Activated naive CD8-positive, alpha-beta T cell treated with anti-CD3 and anti-CD28 coated beads, Interleukin-2, amount 10 ng/mL, durations not matched to agents 7 days and 5 days (primary cell): Measurements from ENCODE around the gene STXBP3. TPM values are rescaled to one million over a fixed set of nuclear protein-coding genes. Genes with fewer than 3 reads are reported as not detected.

ENCODE experiments used
- ATAC-seq: fragments of 150-1000 bp; cut with Tn5 transposase; one replicate; pipeline ENCODE4 v1.10.0; 2021; ENCODE audit warnings: low read depth, moderate library complexity
- POLR2A ChIA-PET: fragments of 350-600 bp; sonication (Branson Sonifier 250); formaldehyde crosslinking; loops from one replicate; lab custom pipeline; 2021; ENCODE audit warnings: antibody characterized with exemption; lab: Charles Lee
- DNase-seq: peaks from one replicate; pipeline ENCODE4 v3.0.0; 2021
- H3K27ac Mint-ChIP-seq: one replicate; pipeline ENCODE4 v1.8.0; 2022; ENCODE audit warnings: mild to moderate bottlenecking, mixed read lengths
- H3K27me3 Mint-ChIP-seq: one replicate; pipeline ENCODE4 v1.8.0; 2022; ENCODE audit warnings: mild to moderate bottlenecking, moderate library complexity, mixed read lengths
- H3K36me3 Mint-ChIP-seq: one replicate; pipeline ENCODE4 v1.8.0; 2021; ENCODE audit warnings: mild to moderate bottlenecking, mixed read lengths
- H3K4me1 Mint-ChIP-seq: one replicate; pipeline ENCODE4 v1.8.0; 2021; ENCODE audit warnings: mixed read lengths
- H3K4me3 Mint-ChIP-seq: one replicate; pipeline ENCODE4 v1.8.0; 2022; ENCODE audit warnings: mild to moderate bottlenecking, moderate library complexity, mixed read lengths
- H3K9me3 Mint-ChIP-seq: one replicate; pipeline ENCODE4 v1.8.0; 2021; ENCODE audit warnings: mixed read lengths
- total RNA-seq, 2 experiments: library from RNA; stranded (reverse); gene quantifications; one replicate each; pipeline ENCODE4 v1.2.3, GENCODE V29; 2021

Gene STXBP3
- total RNA-seq, 2 experiments from 2014 or later: 58.1 to 58.3 TPM

DNA sequence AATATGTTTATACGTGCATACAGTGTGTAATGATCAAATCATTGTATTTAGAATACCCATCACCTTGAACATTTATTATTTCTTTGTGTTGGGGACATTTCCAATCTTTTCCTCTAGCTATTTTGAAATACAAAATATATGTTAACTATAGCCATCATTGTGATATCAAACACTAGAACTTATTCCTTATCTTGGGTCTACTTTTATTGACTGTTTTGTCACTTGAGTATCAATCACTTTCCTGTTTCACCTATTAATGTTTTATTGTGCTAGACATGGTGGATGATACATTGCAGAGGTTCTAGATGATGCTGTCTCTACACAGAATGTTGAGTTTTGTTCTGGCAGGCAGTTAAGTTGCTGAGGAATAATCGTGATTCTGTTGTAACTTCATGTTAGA lies 45.9 kb downstream of the STXBP3 start:
- H3K27ac Mint-ChIP-seq: no peak overlapping the region
- H3K4me3 Mint-ChIP-seq: no peak overlapping the region
- H3K4me1 Mint-ChIP-seq: no peaks in the 10 kb centered on the region
- H3K9me3 Mint-ChIP-seq: peaks cover 15% of the 10 kb centered on the region
- POLR2A ChIA-PET: interaction anchor here (0.6 kb wide), 1 partner anchor 89 kb away, joined by 5 read pairs; no protein-coding TSS in a partner anchor
- DNase-seq: no peak
- no peak for ATAC-seq
- H3K27me3 Mint-ChIP-seq: no peaks in the 10 kb centered on the region
- H3K36me3 Mint-ChIP-seq: peaks cover 46% of the 10 kb centered on the region

DNA sequence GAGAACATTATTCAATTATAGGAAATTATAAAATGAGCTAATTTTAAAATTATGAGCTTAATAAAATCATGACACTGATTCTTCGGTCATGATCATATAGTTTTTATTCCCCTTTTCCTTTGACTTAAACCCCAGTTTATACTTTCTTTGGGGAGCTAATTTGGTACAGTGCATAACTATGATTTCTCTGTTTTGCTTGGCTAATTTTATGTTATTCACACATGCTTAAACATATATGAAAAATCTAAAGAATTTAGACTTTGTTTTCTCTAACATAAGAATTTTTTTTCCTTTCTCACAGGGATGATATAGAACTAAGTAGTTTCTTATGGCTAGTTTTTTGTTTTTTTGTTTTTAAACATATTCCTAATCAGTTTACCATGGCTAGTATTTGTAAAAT lies 52.5 kb downstream of the STXBP3 start:
- no peak for DNase-seq
- Mint-ChIP-seq H3K36me3 (peaks cover 26% of the 10 kb centered on the region), H3K9me3 (no peaks in the 10 kb centered on the region), H3K27ac (no peak overlapping the region), H3K27me3 (no peaks in the 10 kb centered on the region), H3K4me3 (no peak overlapping the region), H3K4me1 (peaks cover 4% of the 10 kb centered on the region)
- no peak for ATAC-seq
- POLR2A ChIA-PET: no interaction called here

DNA sequence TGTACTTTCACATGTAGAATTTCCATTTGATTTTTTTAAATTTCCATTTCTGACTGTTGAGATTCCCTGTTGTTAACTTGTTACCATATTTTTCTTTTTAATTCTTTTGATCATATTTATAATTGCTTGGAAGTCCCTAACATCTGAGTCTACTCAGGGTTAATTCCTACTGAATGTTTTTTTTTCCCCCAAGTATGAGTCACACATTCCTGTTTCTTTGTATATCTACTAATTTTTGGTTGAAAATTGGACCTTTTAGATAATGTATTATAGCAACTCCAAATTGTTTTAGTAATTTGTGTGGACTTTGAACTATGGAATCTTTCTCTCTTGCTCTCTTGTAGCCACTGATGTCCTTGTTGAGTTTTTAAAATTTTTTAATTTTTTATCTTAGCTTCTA lies 54.6 kb downstream of the STXBP3 start:
- POLR2A ChIA-PET: no interaction called here

DNA sequence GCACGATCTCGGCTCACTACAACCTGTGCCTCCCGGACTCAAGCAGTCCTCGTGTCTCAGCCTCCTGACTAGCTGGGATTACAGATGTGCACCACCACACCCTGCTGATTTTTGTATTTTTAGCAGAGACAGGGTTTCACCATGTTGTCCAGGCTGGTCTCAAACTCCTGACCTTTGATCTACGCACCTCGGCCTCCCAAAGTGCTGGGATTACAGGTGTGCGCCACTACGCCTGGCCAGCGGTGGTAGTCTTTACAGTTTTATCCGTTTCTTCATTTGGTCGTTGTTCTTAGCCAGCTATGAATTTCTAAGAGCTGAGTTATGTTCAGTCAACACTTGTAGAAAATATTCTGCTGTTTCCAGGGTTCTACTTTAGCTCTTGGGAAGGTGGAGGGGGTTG lies 57.1 kb downstream of the STXBP3 start:
- DNase-seq: no peak
- Mint-ChIP-seq H3K4me1 (peaks cover 4% of the 10 kb centered on the region), H3K36me3 (peaks cover 24% of the 10 kb centered on the region), H3K27me3 (no peaks in the 10 kb centered on the region), H3K4me3 (no peak overlapping the region), H3K9me3 (no peaks in the 10 kb centered on the region), H3K27ac (no peak overlapping the region)
- ATAC-seq: no peak
- POLR2A ChIA-PET: no interaction called here

More for the DNA sequence above, 54.6 kb downstream of the STXBP3 start:
- DNase-seq: no peak
- peaks cover 4% of the 10 kb centered on the region for H3K4me1 Mint-ChIP-seq
- no peak overlapping the region for H3K4me3 Mint-ChIP-seq
- no peaks in the 10 kb centered on the region for H3K9me3 Mint-ChIP-seq
- no peak for ATAC-seq
- no peak overlapping the region for H3K27ac Mint-ChIP-seq
- no peaks in the 10 kb centered on the region for H3K27me3 Mint-ChIP-seq
- H3K36me3 Mint-ChIP-seq: peaks cover 22% of the 10 kb centered on the region

DNA sequence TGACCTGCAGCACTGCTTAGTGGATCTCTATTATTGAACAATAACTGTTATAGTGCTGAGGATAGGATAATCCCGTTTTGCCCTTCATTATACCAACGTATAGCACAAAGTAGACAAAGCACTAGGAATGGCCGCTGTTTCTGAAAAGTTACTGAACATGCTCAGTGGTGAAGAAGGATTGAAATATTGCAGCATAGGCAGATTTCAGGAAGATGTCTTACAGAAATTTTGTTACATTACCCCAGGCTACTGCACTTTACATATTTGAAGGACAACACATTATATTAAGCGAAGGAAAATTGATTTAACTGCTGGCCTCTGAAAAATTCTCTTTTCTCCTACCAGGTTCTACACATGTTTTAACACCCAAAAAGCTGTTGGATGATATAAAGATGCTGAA lies 62.0 kb downstream of the STXBP3 start:
- no peak overlapping the region for H3K27ac Mint-ChIP-seq
- H3K36me3 Mint-ChIP-seq: peaks cover 9% of the 10 kb centered on the region
- DNase-seq (no peak), ATAC-seq (no peak)
- POLR2A ChIA-PET: no interaction called here
- no peak overlapping the region for H3K4me3 Mint-ChIP-seq
- H3K9me3 Mint-ChIP-seq: no peaks in the 10 kb centered on the region
- H3K27me3 Mint-ChIP-seq: no peaks in the 10 kb centered on the region
- peaks cover 3% of the 10 kb centered on the region for H3K4me1 Mint-ChIP-seq

DNA sequence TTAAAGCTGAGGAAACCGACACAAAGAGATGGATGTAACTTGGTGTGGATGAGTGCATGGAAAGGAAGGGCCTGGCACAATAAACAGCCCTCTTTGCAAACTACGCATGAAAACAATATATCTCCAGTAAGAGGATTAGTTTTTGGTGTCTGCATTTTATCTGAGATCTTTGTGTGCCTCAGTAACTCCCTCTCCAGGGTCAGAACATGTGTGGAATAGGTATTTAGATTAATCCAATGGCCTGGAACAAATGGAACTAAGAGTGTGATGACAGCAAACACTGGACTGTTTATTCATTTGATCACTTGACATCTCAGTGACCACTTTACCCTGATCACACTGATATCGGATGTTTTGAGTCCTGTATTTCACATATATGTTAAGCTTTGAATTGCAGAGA lies 65.1 kb downstream of the STXBP3 start:
- peaks cover 4% of the 10 kb centered on the region for H3K36me3 Mint-ChIP-seq
- POLR2A ChIA-PET: interaction anchor here (0.7 kb wide), 1 partner anchor 127 kb away, joined by 5 read pairs; no protein-coding TSS in a partner anchor
- H3K4me1 Mint-ChIP-seq: peaks cover 4% of the 10 kb centered on the region
- no peaks in the 10 kb centered on the region for H3K9me3 Mint-ChIP-seq
- no peak for DNase-seq
- H3K27ac Mint-ChIP-seq: no peak overlapping the region
- H3K27me3 Mint-ChIP-seq: peaks cover 12% of the 10 kb centered on the region
- H3K4me3 Mint-ChIP-seq: no peak overlapping the region
- no peak for ATAC-seq

DNA sequence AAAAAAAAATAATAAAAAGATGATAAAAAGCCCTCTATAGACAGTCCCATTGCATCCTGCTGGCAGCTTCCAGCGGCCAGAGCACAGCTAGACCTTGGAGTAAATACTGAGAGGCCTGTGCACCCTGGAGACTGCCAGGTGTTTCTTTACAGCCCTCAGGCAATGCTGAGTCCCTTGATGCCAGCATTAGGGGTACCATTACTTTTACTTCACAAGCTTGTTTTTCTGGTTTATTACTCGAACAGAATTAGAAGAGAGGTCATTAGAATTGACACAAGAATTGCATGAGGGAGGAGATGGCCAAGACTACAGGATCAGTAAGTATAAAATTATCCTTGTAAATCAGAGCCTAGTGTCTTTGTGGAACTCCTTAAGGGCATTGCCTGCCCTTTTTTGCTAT lies 66.9 kb downstream of the STXBP3 start:
- POLR2A ChIA-PET: no interaction called here
- H3K36me3 Mint-ChIP-seq: peaks cover 2% of the 10 kb centered on the region
- ATAC-seq (no peak), DNase-seq (no peak)
- H3K27ac Mint-ChIP-seq: no peak overlapping the region
- peaks cover 14% of the 10 kb centered on the region for H3K27me3 Mint-ChIP-seq
- no peak overlapping the region for H3K4me3 Mint-ChIP-seq
- H3K4me1 Mint-ChIP-seq: peaks cover 4% of the 10 kb centered on the region
- H3K9me3 Mint-ChIP-seq: no peaks in the 10 kb centered on the region

DNA sequence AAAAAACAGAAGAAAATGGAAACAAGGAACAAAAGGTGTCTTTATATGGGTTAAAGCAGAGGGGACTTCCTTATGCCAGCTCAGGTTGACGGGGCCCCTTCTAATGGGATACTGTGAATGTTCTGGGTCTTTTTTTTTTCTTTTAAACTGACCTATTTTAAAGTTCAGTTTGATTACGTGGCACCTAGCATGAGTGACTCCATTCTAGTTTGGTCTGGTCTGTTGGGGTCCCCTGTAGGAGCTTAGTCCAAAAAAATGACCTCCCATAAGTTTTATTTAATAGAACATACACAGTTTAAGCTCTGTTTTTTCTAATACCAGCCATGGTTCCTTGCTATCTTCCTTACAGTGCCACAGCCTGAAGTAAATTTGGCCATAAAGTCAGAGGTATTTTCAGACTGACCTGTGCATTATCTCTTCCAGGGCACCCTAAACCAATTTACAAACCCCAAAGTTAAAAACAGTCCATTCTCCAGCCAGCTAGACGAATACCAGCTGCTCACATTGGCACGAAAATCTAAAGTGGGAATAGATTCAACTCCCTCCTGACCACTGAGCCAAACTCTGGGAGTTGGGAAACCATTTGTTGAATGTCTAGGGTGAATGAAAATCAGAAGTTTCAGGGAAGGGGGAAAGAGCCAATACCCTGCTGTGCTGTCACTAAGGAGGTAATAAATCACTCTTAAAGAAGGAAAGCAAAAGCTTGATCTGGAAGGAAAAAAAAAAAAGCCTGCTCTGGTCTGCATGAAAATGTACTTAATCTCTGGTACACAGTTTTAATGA lies 68.1 kb downstream of the STXBP3 start:
- Mint-ChIP-seq H3K9me3 (no peaks in the 10 kb centered on the region), H3K4me3 (no peak overlapping the region), H3K4me1 (peaks cover 4% of the 10 kb centered on the region), H3K27ac (no peak overlapping the region), H3K27me3 (peaks cover 14% of the 10 kb centered on the region), H3K36me3 (no peaks in the 10 kb centered on the region)
- DNase-seq: no peak
- no peak for ATAC-seq
- POLR2A ChIA-PET: no interaction called here

DNA sequence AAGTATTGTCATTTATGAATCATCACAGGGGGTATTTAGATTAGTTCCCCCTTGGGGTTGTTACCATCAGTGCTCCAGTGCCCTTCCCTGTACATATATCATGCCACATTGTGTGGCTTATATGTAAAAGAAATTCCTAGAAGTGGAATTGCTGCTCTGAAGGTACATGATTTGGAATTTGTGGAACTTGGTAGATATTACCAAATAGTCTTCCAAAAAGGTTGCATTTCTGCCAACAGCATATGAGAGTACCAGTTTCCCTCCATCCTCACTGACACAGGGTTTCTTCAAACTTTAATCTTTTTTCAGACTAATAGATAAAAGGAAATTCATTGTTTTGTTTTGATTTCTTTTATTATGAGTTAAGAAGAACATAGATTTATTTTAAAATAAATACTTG lies 69.1 kb downstream of the STXBP3 start:
- H3K9me3 Mint-ChIP-seq: no peaks in the 10 kb centered on the region
- DNase-seq (no peak), ATAC-seq (no peak)
- no peaks in the 10 kb centered on the region for H3K36me3 Mint-ChIP-seq
- no peak overlapping the region for H3K4me3 Mint-ChIP-seq
- POLR2A ChIA-PET: no interaction called here
- no peak overlapping the region for H3K27ac Mint-ChIP-seq
- peaks cover 14% of the 10 kb centered on the region for H3K27me3 Mint-ChIP-seq
- peaks cover 3% of the 10 kb centered on the region for H3K4me1 Mint-ChIP-seq

DNA sequence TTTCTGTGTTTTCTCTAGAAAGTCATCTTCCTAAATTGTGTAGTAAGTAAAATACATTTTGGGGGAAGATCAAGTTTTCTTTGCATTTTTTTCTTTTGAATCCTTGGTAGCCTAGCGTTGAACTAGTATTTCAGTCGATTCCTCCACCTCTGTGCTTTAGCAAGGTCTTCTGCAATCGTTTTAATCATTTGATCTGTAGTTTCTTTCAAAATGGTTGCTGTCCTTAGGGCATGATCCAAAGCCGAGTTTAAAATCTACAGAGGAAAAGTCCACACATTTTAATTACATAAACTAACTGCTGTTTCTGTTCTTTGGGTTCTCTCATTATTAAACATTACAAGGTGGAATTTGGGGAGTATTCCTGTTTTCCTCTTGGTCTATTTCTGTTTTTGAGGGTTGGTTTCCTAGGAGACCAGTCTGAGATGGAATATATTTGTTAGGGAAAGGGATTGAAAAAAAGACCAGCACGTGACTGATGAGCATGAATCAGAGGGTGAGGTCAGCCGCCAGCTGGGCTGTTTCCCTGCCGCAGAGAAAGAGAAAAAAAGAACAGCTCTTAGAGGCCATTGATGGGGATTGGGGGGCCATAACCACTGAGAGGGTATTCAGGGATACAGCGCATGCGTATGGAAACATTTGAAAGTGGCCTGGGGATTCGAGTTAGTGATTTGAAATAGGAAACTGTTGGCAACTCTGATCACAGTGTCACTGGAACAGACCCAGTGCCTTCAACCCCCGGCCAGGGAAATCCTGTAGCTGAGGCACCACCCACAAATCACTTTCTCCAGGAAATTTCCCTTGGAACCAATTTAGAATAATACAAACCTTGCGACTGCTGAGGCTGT lies 69.8 kb downstream of the STXBP3 start:
- Mint-ChIP-seq H3K4me1 (peaks cover 3% of the 10 kb centered on the region), H3K36me3 (no peaks in the 10 kb centered on the region), H3K4me3 (no peak overlapping the region), H3K27ac (no peak overlapping the region), H3K9me3 (no peaks in the 10 kb centered on the region), H3K27me3 (peaks cover 14% of the 10 kb centered on the region)
- DNase-seq: no peak
- POLR2A ChIA-PET: interaction anchor here (0.7 kb wide), 1 partner anchor 247 kb away, joined by 4 read pairs; no protein-coding TSS in a partner anchor
- no peak for ATAC-seq

DNA sequence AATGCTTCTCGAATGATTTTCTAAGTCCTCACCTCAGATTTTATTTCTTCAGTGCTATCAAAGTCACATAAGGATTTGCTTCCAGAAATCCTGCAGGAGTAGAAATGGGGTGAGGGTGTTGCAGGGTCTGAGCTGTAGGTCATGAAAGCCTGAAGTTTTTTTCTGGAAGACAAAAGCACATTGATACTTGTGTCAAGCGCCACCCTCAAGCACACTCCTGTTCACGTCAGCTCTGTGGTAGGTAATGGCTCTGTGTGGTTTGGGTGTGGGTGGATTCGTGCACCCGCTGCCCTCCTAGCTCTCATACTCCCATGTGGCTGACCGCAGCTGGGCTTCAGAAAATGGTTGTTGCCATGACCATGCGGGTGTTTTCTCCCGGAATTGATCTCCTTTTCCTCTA lies 70.5 kb downstream of the STXBP3 start:
- H3K27me3 Mint-ChIP-seq: peaks cover 18% of the 10 kb centered on the region
- DNase-seq (no peak), ATAC-seq (no peak)
- H3K4me3 Mint-ChIP-seq: no peak overlapping the region
- POLR2A ChIA-PET: interaction anchor here (0.7 kb wide), 1 partner anchor 246 kb away, joined by 4 read pairs; no protein-coding TSS in a partner anchor
- no peak overlapping the region for H3K27ac Mint-ChIP-seq
- no peaks in the 10 kb centered on the region for H3K9me3 Mint-ChIP-seq
- H3K4me1 Mint-ChIP-seq: peaks cover 3% of the 10 kb centered on the region
- no peaks in the 10 kb centered on the region for H3K36me3 Mint-ChIP-seq

DNA sequence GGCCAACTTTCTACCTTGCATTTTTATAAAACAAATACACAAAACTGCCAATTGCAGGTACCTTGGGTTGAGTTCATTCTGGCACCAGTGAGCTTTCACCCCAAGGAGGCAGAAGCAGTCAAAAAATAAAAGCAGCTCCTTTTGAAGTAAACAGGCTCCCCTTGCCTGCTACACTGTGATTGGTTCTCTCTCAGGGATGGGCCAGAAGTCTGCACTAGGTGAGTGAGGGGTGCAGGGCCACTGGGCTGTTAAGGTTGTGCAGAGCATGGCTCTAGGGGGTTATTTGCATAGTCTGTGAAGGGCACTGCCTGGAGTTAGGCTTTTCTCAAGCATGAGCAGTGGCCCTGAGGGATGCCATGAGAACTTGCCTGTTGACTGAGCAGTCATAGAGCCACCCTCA lies 71.3 kb downstream of the STXBP3 start:
- DNase-seq: no peak
- POLR2A ChIA-PET: no interaction called here
- no peak for ATAC-seq
- Mint-ChIP-seq H3K27ac (no peak overlapping the region), H3K4me3 (no peak overlapping the region), H3K36me3 (no peaks in the 10 kb centered on the region), H3K27me3 (peaks cover 22% of the 10 kb centered on the region), H3K4me1 (peaks cover 8% of the 10 kb centered on the region), H3K9me3 (no peaks in the 10 kb centered on the region)

DNA sequence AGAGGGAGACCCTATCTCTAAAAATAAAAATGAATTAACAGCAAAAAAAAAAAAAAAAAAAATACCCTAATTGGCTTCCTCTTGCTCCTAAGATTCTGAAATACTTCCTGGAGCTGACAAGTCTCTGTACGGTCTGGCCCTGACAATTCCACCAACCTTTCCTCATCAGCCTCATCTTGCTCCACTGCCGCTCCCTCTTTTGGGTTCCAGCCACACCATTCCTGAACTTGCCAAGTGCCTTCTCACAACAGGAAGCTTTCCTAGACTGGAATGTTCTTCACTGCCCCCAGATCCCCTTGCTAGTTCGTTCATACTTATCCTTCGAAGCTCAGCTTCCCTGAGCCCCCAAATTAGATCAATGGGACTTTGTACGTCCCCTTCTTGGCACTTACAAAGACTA lies 73.4 kb downstream of the STXBP3 start:
- H3K27ac Mint-ChIP-seq: no peak overlapping the region
- POLR2A ChIA-PET: no interaction called here
- no peaks in the 10 kb centered on the region for H3K9me3 Mint-ChIP-seq
- H3K4me3 Mint-ChIP-seq: no peak overlapping the region
- peaks cover 26% of the 10 kb centered on the region for H3K27me3 Mint-ChIP-seq
- DNase-seq (no peak), ATAC-seq (no peak)
- H3K4me1 Mint-ChIP-seq: peaks cover 8% of the 10 kb centered on the region
- H3K36me3 Mint-ChIP-seq: no peaks in the 10 kb centered on the region
